ENCODE results near the gene PCDH1.

PCDH1 gene

GRCh38 chr5:141875022-141875740 lies 3.0 kb downstream of the PCDH1 start:
- peak overlapping the region; percentile 79 for H3K27ac ChIP-seq
- no peak for DNase-seq (ENCODE audit: low read depth, low spot score)

- peak overlapping the region; percentile 79 for H3K27ac ChIP-seq
- no peak for DNase-seq (ENCODE audit: low read depth, low spot score)
Observed at GRCh38 chr5:141874262-141874964, 3.8 kb downstream of the PCDH1 start.

- H3K27ac ChIP-seq, result peak overlapping the region; percentile 79
- no peak for DNase-seq (ENCODE audit: low read depth, low spot score)
Observed at GRCh38 chr5:141873933-141874261, 4.3 kb downstream of the PCDH1 start.

GRCh38 chr5:141872496-141873356 lies 5.5 kb downstream of the PCDH1 start:
- DNase-seq (ENCODE audit: low read depth, low spot score), result no peak
- peak overlapping the region; percentile 86 for H3K27ac ChIP-seq

DNA sequence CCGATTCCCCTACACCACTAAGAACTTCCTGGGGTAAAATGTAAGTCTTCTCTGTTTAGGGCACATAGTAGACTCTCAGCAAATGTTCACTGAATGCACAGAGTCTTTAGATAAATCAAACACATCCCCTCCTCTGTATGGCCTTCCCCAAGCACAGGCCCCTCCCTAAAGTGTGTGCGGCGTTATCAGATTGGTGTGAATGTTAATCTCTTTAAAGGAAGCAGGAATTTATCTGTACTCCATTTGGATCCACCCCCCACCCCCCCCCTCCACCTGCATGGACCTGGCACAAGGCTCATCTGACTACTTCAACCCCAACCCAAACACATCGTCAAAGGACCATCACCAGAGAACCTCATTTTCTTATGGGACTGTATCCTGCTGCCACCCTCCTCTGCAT lies 6.3 kb downstream of the PCDH1 start:
- DNase-seq (ENCODE audit: low read depth, low spot score), result no peak
- peak overlapping the region; percentile 86 for H3K27ac ChIP-seq

- peak overlapping the region; percentile 86 for H3K27ac ChIP-seq
Observed at GRCh38 chr5:141870871-141871270, 7.3 kb downstream of the PCDH1 start.

DNA sequence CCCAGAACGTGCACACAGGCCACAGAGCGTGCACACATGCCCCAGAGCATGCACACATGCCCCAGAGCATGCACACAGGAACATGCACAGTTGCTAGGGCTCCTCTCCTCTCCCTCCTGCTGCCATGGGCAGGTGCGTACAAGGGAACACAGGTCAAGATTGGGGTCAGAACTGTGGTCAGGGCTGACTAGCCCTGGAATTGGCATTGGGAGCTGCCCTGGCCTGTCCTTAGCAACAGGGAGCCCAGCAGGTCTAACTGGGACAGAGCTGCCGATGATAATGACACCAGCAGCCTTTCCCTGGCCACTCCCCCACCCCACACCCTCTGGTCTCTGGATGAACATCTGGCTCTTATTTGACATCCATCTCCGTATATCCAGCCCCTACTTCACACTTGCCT lies 8.0 kb downstream of the PCDH1 start:
- H3K27ac ChIP-seq, result peak overlapping the region; percentile 86
- DNase-seq (ENCODE audit: low read depth, low spot score), result no peak

More at GRCh38 chr5:141870871-141871270, 7.3 kb downstream of the PCDH1 start:
- no peak for DNase-seq (ENCODE audit: low read depth, low spot score)

GRCh38 chr5:141869514-141869913 lies 8.7 kb downstream of the PCDH1 start:
- peak; percentile 85 for DNase-seq (ENCODE audit: low read depth, low spot score)

GRCh38 chr5:141869040-141869439 lies 9.2 kb downstream of the PCDH1 start:
- peak overlapping the region; percentile 86 for H3K27ac ChIP-seq
- DNase-seq (ENCODE audit: low read depth, low spot score), result no peak

More at GRCh38 chr5:141869514-141869913, 8.7 kb downstream of the PCDH1 start:
- H3K27ac ChIP-seq, result peak overlapping the region; percentile 86

- DNase-seq (ENCODE audit: low read depth, low spot score), result no peak
- peak overlapping the region; percentile 86 for H3K27ac ChIP-seq
Observed at GRCh38 chr5:141868541-141868940, 9.7 kb downstream of the PCDH1 start.

DNA sequence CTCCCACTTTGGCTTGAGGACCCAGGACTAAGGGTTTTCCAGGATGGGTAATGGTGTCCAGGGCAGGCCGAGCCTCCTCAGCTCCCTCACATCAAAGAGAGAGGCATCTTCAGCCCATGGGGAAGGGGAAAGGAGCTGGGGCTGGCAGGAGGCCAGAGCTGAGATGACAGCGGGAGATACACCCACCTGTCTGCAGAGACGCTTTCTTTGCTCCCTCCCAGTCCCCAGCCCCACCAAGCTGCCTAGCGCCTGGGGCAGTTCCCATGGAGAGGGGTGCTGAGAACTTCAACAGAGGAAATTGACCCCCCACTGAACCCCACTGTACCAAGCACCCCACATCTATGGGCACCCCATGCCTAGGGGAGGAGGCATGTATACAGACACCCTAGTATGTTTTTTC lies 10.6 kb downstream of the PCDH1 start:
- peak overlapping the region; percentile 86 for H3K27ac ChIP-seq
- DNase-seq (ENCODE audit: low read depth, low spot score), result no peak

GRCh38 chr5:141867139-141867538 lies 11.1 kb downstream of the PCDH1 start:
- peak overlapping the region; percentile 86 for H3K27ac ChIP-seq
- no peak for DNase-seq (ENCODE audit: low read depth, low spot score)

GRCh38 chr5:141866096-141866495 lies 12.1 kb downstream of the PCDH1 start:
- peak overlapping the region; percentile 86 for H3K27ac ChIP-seq
- peak; percentile 82 for DNase-seq (ENCODE audit: low read depth, low spot score)

- H3K27ac ChIP-seq, result peak overlapping the region; percentile 86
- no peak for DNase-seq (ENCODE audit: low read depth, low spot score)
Observed at GRCh38 chr5:141865406-141865805, 12.8 kb downstream of the PCDH1 start.

GRCh38 chr5:141864371-141865370 lies 13.5 kb downstream of the PCDH1 start:
- H3K27ac ChIP-seq, result peak overlapping the region; percentile 86
- no peak for DNase-seq (ENCODE audit: low read depth, low spot score)

DNA sequence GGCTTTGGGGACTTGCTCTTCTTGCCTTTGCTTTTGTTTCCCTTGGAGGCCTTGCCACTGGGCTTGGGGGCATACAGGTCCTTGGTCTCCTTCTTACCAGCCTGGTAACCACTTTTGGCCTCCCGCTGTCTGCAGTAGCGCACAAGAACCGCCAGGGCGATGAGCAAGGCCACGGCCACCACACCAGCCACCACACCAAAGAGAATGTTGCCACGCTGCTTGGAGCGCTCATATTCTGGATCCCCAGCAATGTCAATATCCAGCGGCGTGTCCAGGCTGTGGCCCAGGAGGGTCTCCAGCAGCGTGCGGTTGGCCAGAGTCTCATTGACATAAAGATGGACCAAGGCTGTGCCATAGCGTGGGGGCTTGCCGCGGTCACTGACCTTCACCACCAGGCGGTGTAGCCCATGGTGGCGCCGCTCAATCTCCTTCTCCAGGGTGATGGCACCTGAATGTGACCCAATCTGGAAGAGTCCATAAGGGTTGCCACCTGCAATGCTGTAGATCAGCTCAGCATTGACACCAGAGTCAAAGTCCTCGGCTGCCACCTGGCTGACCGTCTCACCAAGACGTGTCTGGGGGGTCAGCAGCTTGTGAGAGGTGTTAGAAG lies 14.5 kb downstream of the PCDH1 start:
- no peak for DNase-seq (ENCODE audit: low read depth, low spot score)
- no peak overlapping the region for H3K27ac ChIP-seq

DNA sequence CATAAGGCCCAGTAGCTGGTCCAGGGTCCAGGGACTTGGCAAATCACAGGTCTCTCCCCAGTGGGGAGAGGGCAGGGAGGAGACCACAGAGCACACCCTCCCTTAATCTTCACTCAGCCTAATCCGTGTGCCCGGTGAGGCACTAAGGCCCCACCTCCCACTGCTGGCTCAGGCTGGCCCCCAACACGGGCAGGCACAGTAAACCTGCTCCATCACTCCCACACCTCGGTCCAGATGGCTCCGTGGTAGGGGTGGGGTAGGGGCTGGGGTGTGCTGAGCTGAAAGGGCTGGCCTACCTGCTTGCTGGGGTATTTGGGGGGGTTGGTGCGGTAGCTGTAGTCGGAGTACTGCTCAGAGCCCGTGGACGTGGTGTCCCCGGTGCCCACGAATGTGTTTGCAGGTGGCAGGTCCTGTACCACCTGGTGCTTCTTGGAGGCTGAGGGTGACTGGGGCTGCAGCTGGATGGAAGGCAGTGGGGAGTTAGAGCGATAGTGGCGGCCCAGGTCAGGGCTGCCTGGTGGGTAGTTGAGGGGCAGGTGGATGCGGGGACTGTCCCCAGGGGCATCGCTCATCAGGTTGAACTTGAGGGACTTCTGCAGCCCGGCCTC lies 15.2 kb downstream of the PCDH1 start:
- DNase-seq (ENCODE audit: low read depth, low spot score), result no peak
- no peak overlapping the region for H3K27ac ChIP-seq

DNA sequence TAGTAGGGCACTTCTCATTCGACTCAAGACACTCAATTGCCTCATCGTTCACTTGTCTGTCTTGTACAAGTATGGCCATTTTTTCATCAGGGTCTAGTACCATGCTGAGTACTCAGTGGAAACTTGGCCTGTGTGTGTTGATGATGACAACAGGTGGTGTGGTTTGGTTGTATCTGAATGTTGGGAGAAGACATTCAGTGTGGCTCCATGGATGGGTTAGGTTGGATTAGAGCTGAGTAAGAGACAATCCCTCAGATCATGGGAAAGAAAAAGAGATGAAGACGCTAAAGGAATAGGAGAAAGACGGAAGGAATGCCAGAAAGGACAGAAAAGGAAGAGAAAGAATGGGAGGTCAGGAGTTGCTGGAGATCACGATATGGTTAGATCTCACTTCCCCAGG lies 17.0 kb downstream of the PCDH1 start:
- DNase-seq (ENCODE audit: low read depth, low spot score), result no peak

More for the DNA sequence above, 17.0 kb downstream of the PCDH1 start:
- H3K27ac ChIP-seq, result no peak overlapping the region

All from epithelial cell of prostate (primary cell).